HepG2 (cell line): ENCODE results near the gene DBN1.

ENCODE experiments used
- MYNN ChIP-seq: sonication (generic); formaldehyde crosslinking; IDR thresholded peaks from 2 replicates; pipeline ENCODE4 v1.4.0; 2020; ENCODE audit warnings: mild to moderate bottlenecking, low read depth, missing genetic modification reagents
- NBN ChIP-seq: fragments of 450-650 bp; conservative IDR thresholded peaks from 2 replicates; pipeline ENCODE4 v1.6.1; 2017
- RELA ChIP-seq: sonication (generic); formaldehyde crosslinking; IDR thresholded peaks from 2 replicates; pipeline ENCODE4 v1.4.0; 2020; ENCODE audit warnings: missing genetic modification reagents

GRCh38 chr5:177455036-177455660, 18.3 kb downstream of the DBN1 start:
- TF ChIP-seq NBN: no peak
- peak; percentile 54; the same call in 1 of the 2 replicates for TF ChIP-seq RELA
- no peak for TF ChIP-seq MYNN
